CD4-positive, alpha-beta T cell (primary cell): ENCODE data around the gene KCNJ6. TPM values are rescaled to one million over a fixed set of nuclear protein-coding genes. Genes with fewer than 3 reads are reported as not detected.

Experiments
- ATAC-seq: fragments of 200-7000 bp; cut with Tn5 transposase; one replicate; pipeline ENCODE4 v1.10.0; 2022; ENCODE audit warnings: mild to moderate bottlenecking; ENCODE audit not compliant: poor library complexity
- CTCF ChIA-PET: fragments of 350-600 bp; sonication (Branson Sonifier 250); formaldehyde crosslinking; loops from one replicate; lab custom pipeline; 2021; ENCODE audit warnings: antibody characterized with exemption, inconsistent platforms; lab: Charles Lee
- POLR2A ChIA-PET: fragments of 350-600 bp; sonication (Branson Sonifier 250); formaldehyde crosslinking; loops from one replicate; lab custom pipeline; 2021; ENCODE audit warnings: antibody characterized with exemption, inconsistent platforms; lab: Charles Lee
- DNase-seq, 14 experiments: peaks; one replicate each; pipeline ENCODE4 v3.0.0-alpha.2; 2013 to 2020; ENCODE audit warnings: mixed read lengths in 2 of 14
- H3K27ac ChIP-seq, 2 donors: one replicate each; pipeline versions ENCODE4 v1.5.1 to v1.7.0; 2013; ENCODE audit warnings: low read length in 2 of 2, low read depth in 1 of 2, mild to moderate bottlenecking in 1 of 2
- H3K27me3 ChIP-seq, 2 experiments: 1 replicate in 1 of 2; 2 replicates in 1 of 2; pipeline versions ENCODE4 v1.6.1 to v1.7.0; 2013; ENCODE audit warnings: low read length in 2 of 2, control low read depth in 1 of 2, mild to moderate bottlenecking in 1 of 2, moderate library complexity in 1 of 2; ENCODE audit not compliant: insufficient read depth in 2 of 2, control insufficient read depth in 1 of 2
- H3K36me3 ChIP-seq: one replicate; pipeline ENCODE4 v1.6.1; 2013; ENCODE audit warnings: low read length, control low read depth; ENCODE audit not compliant: insufficient read depth
- H3K4me1 ChIP-seq: one replicate; pipeline ENCODE4 v1.6.1; 2013; ENCODE audit warnings: low read length, control low read depth; ENCODE audit not compliant: insufficient read depth
- H3K4me3 ChIP-seq: one replicate; pipeline ENCODE4 v1.5.1; 2013; ENCODE audit warnings: mild to moderate bottlenecking, low read length, moderate library complexity
- H3K9me3 ChIP-seq, 2 experiments: 1 replicate in 1 of 2; 2 replicates in 1 of 2; pipeline versions ENCODE4 v1.6.1 to v1.7.0; 2013; ENCODE audit warnings: low read length in 2 of 2, mild to moderate bottlenecking in 2 of 2, control low read depth in 1 of 2, moderate library complexity in 1 of 2; ENCODE audit not compliant: control insufficient read depth in 1 of 2, insufficient read depth in 1 of 2
- H3K27ac Mint-ChIP-seq: one replicate; pipeline ENCODE4 v1.8.0; 2020; ENCODE audit warnings: mixed read lengths
- H3K27me3 Mint-ChIP-seq: one replicate; pipeline ENCODE4 v1.8.0; 2021; ENCODE audit warnings: mixed read lengths
- H3K36me3 Mint-ChIP-seq: one replicate; pipeline ENCODE4 v1.8.0; 2021; ENCODE audit warnings: low read depth, mixed read lengths
- H3K4me1 Mint-ChIP-seq: one replicate; pipeline ENCODE4 v1.8.0; 2021; ENCODE audit warnings: low read depth, mixed read lengths
- H3K4me3 Mint-ChIP-seq: one replicate; pipeline ENCODE4 v1.8.0; 2020; ENCODE audit warnings: mild to moderate bottlenecking, mixed read lengths
- H3K9me3 Mint-ChIP-seq: one replicate; pipeline ENCODE4 v1.8.0; 2020; ENCODE audit warnings: mixed read lengths
- intact Hi-C, 2 experiments: fragments of 100-400 bp; cut with DNase I in 1 of 2; cut with micrococcal nuclease in 1 of 2; formaldehyde crosslinking; loops; one replicate each; pipeline versions ENCODE4 v1.15.1 to v1.9.0; 2023 to 2025; cut with DNase I, micrococcal nuclease
- total RNA-seq, 174 experiments: library from RNA in 2 of 174; stranded (reverse) in 2 of 174; gene quantifications; one replicate each; pipeline ENCODE4 v1.2.3 and lab custom pipeline; 2021 to 2026
- TF ChIP-seq, protein P1 (sequence below): fragments of 200-600 bp; IDR thresholded peaks from one replicate; pipeline ENCODE4 v1.8.0; 2022; ENCODE audit warnings: antibody characterized with exemption, mild to moderate bottlenecking

Gene KCNJ6
- total RNA-seq, 2 experiments from 2014 or later = not detected

DNA sequence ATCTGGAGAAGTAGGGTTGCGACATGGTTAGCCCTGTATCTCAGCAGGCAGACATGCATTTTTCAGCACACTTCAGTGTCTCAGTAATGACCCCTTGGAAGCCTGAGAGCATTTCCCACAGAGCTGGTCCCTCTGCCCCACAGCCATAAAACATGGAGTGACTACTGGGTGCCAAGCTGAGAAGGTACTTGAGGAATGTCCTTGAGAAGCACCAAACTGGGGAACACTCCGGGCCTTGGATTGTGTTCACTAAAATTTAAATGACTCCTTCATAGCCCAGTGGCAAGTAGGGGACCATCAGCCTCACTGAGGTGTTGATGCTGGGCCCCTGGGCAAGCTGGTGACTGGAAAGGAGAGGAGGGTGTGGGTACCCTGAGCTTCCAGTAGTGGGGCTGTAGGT is 54.7 kb downstream of the KCNJ6 start:
- Histone ChIP-seq H3K36me3 (no peaks in the 10 kb centered on the region), H3K9me3 (no peaks in the 10 kb centered on the region), H3K4me3 (no peak overlapping the region), H3K27ac (no peak overlapping the region), H3K27me3 (no peaks in the 10 kb centered on the region), H3K4me1 (no peaks in the 10 kb centered on the region)
- no peak for ATAC-seq
- Mint-ChIP-seq H3K27me3 (peaks cover 11% of the 10 kb centered on the region), H3K4me1 (no peaks in the 10 kb centered on the region), H3K9me3 (no peaks in the 10 kb centered on the region), H3K4me3 (no peak overlapping the region), H3K36me3 (no peaks in the 10 kb centered on the region), H3K27ac (no peak overlapping the region)
- ChIA-PET CTCF (no interaction called here), POLR2A (no interaction called here)
- TF ChIP-seq, protein P1, sequence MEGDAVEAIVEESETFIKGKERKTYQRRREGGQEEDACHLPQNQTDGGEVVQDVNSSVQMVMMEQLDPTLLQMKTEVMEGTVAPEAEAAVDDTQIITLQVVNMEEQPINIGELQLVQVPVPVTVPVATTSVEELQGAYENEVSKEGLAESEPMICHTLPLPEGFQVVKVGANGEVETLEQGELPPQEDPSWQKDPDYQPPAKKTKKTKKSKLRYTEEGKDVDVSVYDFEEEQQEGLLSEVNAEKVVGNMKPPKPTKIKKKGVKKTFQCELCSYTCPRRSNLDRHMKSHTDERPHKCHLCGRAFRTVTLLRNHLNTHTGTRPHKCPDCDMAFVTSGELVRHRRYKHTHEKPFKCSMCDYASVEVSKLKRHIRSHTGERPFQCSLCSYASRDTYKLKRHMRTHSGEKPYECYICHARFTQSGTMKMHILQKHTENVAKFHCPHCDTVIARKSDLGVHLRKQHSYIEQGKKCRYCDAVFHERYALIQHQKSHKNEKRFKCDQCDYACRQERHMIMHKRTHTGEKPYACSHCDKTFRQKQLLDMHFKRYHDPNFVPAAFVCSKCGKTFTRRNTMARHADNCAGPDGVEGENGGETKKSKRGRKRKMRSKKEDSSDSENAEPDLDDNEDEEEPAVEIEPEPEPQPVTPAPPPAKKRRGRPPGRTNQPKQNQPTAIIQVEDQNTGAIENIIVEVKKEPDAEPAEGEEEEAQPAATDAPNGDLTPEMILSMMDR = no peak
- intact Hi-C loops = no loop called here
- no peak for DNase-seq

DNA sequence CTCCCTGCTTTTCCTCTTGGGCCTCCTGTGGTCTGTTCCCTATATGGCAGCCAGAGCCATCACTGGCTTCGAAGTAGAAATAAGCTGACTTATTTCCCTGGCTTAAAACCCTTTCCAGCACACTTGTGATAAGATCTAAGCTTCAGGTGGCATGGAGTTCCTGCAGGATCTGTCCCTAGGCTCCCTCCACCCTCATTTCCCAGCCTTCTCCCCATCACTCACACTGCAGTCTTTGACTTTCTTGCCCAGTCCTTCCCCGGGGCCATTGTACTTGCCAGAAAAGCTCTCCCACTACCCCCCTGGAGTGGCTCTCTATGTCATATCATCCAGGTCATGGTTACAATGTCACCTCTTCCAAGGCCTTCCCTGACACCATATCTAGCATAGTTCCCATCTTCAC is 55.8 kb downstream of the KCNJ6 start:
- POLR2A ChIA-PET = no interaction called here
- no peak for DNase-seq
- Mint-ChIP-seq H3K27ac (no peak overlapping the region), H3K4me3 (no peak overlapping the region), H3K36me3 (no peaks in the 10 kb centered on the region), H3K4me1 (no peaks in the 10 kb centered on the region), H3K9me3 (no peaks in the 10 kb centered on the region), H3K27me3 (peaks cover 8% of the 10 kb centered on the region)
- ATAC-seq = no peak
- H3K27me3 ChIP-seq = no peaks in the 10 kb centered on the region
- H3K36me3 ChIP-seq = no peaks in the 10 kb centered on the region
- CTCF ChIA-PET = no interaction called here
- TF ChIP-seq, protein P1 = no peak
- H3K27ac ChIP-seq = no peak overlapping the region
- H3K4me3 ChIP-seq = no peak overlapping the region
- H3K4me1 ChIP-seq = no peaks in the 10 kb centered on the region
- H3K9me3 ChIP-seq = no peaks in the 10 kb centered on the region
- intact Hi-C loops = no loop called here

DNA sequence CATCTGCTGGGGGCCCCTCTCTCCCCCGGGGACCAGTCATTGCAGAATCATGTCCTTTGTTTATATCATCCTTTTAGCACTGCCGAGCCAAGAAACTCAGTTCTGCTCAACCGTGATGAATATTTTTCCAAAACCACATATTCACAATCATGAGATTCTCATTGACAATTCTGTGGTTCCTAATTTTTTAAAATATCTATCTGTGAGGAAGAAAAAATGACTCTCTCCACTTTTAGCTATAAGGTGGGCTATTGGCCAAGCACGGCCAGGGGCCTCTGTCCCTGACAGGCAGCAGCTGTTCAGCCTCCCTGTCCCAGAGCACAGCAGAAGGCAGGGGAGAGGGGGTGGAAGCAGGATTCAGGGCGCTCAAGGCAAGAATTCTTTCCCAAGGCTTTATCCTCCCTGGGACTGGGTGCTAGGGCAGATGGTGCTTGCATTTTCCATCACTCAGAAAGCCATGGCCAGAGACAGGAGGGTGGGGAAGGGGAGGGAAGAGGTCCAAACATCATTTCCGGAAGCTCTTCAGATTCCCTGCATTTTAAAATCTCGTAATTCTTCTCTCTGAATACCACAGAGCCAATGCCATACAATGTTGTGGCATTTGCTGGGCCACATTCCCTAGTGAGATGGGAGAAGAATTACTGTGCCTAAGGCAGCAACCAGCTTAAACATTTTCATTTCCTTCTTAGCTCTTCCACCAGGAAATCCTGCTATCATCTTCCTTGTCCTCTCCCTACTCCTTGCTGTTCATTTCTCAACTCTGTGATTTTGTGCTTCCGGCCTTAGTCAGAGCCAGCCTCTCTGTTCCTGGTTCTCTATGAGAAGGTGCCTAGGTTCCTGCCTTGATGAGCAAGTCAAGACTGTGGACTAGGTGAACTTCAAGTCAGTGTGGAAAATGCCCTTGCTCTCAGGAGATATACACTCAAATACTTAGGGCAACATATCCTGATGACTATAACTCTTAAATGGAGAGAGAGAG is 60.3 kb downstream of the KCNJ6 start:
- Mint-ChIP-seq H3K4me3 (no peak overlapping the region), H3K36me3 (no peaks in the 10 kb centered on the region), H3K4me1 (no peaks in the 10 kb centered on the region), H3K27me3 (peaks cover 8% of the 10 kb centered on the region), H3K9me3 (peaks cover 7% of the 10 kb centered on the region), H3K27ac (no peak overlapping the region)
- TF ChIP-seq, protein P1 = no peak
- Histone ChIP-seq H3K27me3 (no peaks in the 10 kb centered on the region), H3K36me3 (no peaks in the 10 kb centered on the region), H3K27ac (no peak overlapping the region), H3K4me3 (no peak overlapping the region), H3K9me3 (no peaks in the 10 kb centered on the region), H3K4me1 (no peaks in the 10 kb centered on the region)
- DNase-seq (no peak), ATAC-seq (no peak)
- intact Hi-C loops = no loop called here
- ChIA-PET CTCF (no interaction called here), POLR2A (no interaction called here)
